PFSK-1 (cell line): ENCODE measurements around the gene PROM2.

Experiments
- FOXP2 ChIP-seq: optimal IDR thresholded peaks from 2 replicates; pipeline ENCODE3; 2011; ENCODE audit warnings: borderline replicate concordance, control low read depth, inconsistent platforms; ENCODE audit not compliant: insufficient read depth; ENCODE audit errors: extremely low read length, extremely low read depth
- POLR2AphosphoS5 ChIP-seq: IDR thresholded peaks from 2 replicates; pipeline ENCODE4 v1.6.1; 2012; ENCODE audit warnings: low read depth, mild to moderate bottlenecking, control low read depth, low read length, moderate library complexity
- SIN3A ChIP-seq: IDR thresholded peaks from 2 replicates; pipeline ENCODE4 v1.6.1; 2012; ENCODE audit warnings: mild to moderate bottlenecking, low read length, moderate library complexity, borderline replicate concordance; ENCODE audit not compliant: insufficient read depth
- TAF1 ChIP-seq: IDR thresholded peaks from 2 replicates; pipeline ENCODE4 v1.6.1; 2012; ENCODE audit warnings: low read length, control low read depth, borderline replicate concordance; ENCODE audit not compliant: insufficient read depth
- TF ChIP-seq, protein P1 (sequence below), 2 experiments: IDR thresholded peaks; 2 replicates each; pipeline versions ENCODE4 v1.6.1 to v1.8.0; 2011 to 2012; ENCODE audit warnings: low read depth in 2 of 2, low read length in 2 of 2, control low read depth in 1 of 2, inconsistent platforms in 1 of 2, mild to moderate bottlenecking in 1 of 2, moderate library complexity in 1 of 2; ENCODE audit not compliant: insufficient read depth in 1 of 2

PROM2 gene

DNA sequence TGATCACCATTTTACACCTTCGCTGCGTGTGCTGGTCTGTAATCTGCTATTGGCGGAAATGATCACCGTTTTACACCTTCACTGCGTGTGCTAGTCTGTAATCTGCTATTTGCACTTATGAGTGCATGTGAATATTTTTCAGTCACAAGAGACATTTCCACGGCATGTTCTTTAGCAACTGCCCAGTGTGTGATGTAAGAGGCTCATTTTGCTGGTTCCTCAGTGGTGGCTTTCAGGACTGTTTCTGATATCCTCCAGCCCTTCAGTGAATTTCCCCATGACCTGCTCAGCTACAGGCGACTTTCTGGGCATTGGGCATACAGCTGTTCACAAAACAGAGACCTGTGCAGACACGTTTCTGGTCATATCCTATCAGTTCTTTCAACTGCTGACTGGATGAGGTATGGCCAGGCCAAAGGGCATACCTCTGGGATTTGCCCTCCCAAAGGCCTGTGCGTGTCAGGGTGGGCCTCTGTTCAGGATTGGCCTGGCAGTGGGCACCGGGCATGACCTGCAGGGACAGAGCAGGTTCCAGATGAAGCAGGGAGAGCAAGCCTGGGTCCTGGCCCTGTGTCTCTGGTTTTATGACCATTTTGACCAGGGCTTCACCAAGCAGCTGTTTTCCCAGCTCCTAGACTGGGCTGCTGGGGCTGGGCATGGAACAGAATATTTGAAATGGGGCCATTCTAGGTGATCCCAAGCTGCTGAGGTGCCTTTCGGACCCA is 521 bp upstream of the PROM2 start:
- TF ChIP-seq SIN3A (no peak), POLR2AphosphoS5 (no peak), FOXP2 (no peak), TAF1 (no peak)
- TF ChIP-seq, protein P1, sequence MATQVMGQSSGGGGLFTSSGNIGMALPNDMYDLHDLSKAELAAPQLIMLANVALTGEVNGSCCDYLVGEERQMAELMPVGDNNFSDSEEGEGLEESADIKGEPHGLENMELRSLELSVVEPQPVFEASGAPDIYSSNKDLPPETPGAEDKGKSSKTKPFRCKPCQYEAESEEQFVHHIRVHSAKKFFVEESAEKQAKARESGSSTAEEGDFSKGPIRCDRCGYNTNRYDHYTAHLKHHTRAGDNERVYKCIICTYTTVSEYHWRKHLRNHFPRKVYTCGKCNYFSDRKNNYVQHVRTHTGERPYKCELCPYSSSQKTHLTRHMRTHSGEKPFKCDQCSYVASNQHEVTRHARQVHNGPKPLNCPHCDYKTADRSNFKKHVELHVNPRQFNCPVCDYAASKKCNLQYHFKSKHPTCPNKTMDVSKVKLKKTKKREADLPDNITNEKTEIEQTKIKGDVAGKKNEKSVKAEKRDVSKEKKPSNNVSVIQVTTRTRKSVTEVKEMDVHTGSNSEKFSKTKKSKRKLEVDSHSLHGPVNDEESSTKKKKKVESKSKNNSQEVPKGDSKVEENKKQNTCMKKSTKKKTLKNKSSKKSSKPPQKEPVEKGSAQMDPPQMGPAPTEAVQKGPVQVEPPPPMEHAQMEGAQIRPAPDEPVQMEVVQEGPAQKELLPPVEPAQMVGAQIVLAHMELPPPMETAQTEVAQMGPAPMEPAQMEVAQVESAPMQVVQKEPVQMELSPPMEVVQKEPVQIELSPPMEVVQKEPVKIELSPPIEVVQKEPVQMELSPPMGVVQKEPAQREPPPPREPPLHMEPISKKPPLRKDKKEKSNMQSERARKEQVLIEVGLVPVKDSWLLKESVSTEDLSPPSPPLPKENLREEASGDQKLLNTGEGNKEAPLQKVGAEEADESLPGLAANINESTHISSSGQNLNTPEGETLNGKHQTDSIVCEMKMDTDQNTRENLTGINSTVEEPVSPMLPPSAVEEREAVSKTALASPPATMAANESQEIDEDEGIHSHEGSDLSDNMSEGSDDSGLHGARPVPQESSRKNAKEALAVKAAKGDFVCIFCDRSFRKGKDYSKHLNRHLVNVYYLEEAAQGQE (IDR thresholded peaks at IDR 0.05; ENCODE audit: insufficient read depth in 1 of 2, low read depth in 2 of 2, low read length in 2 of 2) = no peak

DNA sequence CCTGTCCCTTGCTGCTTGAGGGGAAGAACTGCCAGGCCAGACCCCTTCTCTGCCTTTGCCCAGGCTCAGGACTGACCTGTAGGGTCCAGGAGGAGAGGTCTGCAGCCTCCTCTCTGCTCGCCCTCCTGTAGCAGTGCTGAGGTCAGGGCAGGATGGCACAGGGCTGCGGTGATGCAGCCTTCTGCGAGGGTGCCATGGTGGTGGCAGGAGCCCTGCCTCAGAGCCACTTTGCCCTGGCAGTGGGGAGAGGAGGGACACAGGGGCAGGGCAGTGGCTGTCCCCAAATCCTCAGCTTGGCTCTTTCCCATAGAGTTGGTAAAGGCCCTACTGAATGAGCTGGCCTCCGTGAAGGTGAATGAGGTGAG is 884 bp downstream of the PROM2 start:
- TF ChIP-seq, protein P1 (IDR thresholded peaks at IDR 0.05; ENCODE audit: insufficient read depth in 1 of 2, low read depth in 2 of 2, low read length in 2 of 2) = no peak
- no peak for TF ChIP-seq POLR2AphosphoS5
- no peak for TF ChIP-seq SIN3A

DNA sequence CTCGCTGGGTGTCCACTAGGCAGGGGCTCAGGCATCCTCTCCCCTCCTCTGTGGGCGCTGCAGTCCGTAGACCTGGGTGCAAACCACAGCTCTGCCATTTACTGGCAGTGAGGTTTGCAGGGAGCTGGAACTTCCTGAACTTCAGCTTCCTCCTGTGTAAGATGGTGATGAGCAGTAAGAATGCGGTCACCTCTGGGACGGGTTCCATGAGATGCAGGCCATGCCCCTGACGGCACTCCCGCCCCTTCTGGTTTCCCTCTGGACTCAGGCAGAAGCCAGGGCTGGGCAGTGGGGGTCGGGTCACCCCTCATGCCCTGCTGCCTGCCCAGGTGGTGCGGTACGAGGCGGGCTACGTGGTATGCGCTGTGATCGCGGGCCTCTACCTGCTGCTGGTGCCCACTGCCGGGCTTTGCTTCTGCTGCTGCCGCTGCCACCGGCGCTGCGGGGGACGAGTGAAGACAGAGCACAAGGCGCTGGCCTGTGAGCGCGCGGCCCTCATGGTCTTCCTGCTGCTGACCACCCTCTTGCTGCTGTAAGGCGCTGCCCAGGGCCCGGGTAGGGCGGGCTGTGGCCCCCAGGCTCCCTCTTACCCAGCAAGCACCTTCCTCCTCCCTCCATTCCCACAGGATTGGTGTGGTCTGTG is 1.5 kb downstream of the PROM2 start:
- TF ChIP-seq, protein P1 (IDR thresholded peaks at IDR 0.05; ENCODE audit: insufficient read depth in 1 of 2, low read depth in 2 of 2, low read length in 2 of 2) = no peak
- TF ChIP-seq TAF1 (no peak), FOXP2 (no peak), SIN3A (no peak), POLR2AphosphoS5 (no peak)

DNA sequence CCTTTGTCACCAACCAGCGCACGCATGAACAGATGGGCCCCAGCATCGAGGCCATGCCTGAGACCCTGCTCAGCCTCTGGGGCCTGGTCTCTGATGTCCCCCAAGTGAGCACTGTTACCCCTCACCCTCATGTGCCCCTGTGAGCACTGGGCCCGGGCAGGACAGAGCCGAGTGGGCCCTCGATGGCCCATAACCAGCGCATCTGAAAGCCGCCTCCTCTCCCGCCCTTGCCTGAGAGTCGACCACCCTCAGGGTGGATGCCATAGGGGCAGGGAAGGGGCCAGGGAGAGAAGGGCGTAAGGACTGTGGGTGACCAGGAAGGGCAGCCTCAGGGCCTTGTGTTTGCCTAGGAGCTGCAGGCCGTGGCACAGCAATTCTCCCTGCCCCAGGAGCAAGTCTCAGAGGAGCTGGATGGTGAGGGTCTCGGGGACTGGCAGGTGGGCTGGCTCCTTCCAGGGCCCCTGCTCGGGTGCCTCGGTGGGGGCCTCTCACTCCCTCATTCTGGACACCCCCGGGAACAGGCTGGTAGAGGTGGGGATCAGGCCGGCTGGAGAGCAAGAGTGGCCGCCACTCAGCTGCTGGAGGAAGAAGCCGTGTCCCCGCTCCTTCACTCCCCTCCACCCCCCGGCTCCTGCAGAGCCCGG is 2.1 kb downstream of the PROM2 start:
- TF ChIP-seq POLR2AphosphoS5 (no peak), FOXP2 (no peak)

- TF ChIP-seq POLR2AphosphoS5 (no peak), SIN3A (no peak), TAF1 (no peak), FOXP2 (no peak)
- TF ChIP-seq, protein P1 (IDR thresholded peaks at IDR 0.05; ENCODE audit: insufficient read depth in 1 of 2, low read depth in 2 of 2, low read length in 2 of 2) = no peak
Measured at GRCh38 chr2:95276888-95277245, 2.6 kb downstream of the PROM2 start.
